Lung (tissue), 12 donors: ENCODE data around the gene MUS81. TPM values are rescaled to one million over a fixed set of nuclear protein-coding genes. Genes with fewer than 3 reads are reported as not detected.

ENCODE experiments used
- ATAC-seq: fragments of 200-7000 bp; cut with Tn5 transposase; one replicate; pipeline ENCODE4 v1.9.1; 2020; ENCODE audit warnings: moderate number of reproducible peaks; ENCODE audit not compliant: insufficient read depth, low FRiP score
- DNase-seq, 3 donors: peaks; one replicate each; pipeline ENCODE4 v3.0.0-alpha.2; 2013 to 2017
- H3K27ac ChIP-seq, 2 donors: one replicate each; pipeline ENCODE4 v1.5.1; 2013; ENCODE audit warnings: mild to moderate bottlenecking in 2 of 2, moderate library complexity in 2 of 2, control low read depth in 1 of 2, inconsistent platforms in 1 of 2, low read depth in 1 of 2, low read length in 1 of 2
- H3K27me3 ChIP-seq, 3 donors: one replicate each; pipeline ENCODE4 v1.5.1; 2013; ENCODE audit warnings: low read length in 2 of 3; ENCODE audit not compliant: control insufficient read depth in 3 of 3, insufficient read depth in 3 of 3
- H3K36me3 ChIP-seq, 4 donors: one replicate each; pipeline ENCODE4 v1.5.1; 2013; ENCODE audit warnings: low read length in 4 of 4, mild to moderate bottlenecking in 1 of 4, moderate library complexity in 1 of 4; ENCODE audit not compliant: control insufficient read depth in 4 of 4, insufficient read depth in 4 of 4
- H3K4me1 ChIP-seq, 5 donors: one replicate each; pipeline ENCODE4 v1.5.1; 2013; ENCODE audit warnings: low read length in 5 of 5, mild to moderate bottlenecking in 2 of 5, moderate library complexity in 1 of 5; ENCODE audit not compliant: control insufficient read depth in 5 of 5, insufficient read depth in 5 of 5
- H3K4me3 ChIP-seq: one replicate; pipeline ENCODE4 v1.5.1; 2013; ENCODE audit warnings: mild to moderate bottlenecking, control low read depth, moderate library complexity
- H3K9ac ChIP-seq, 2 donors: one replicate each; pipeline ENCODE4 v1.5.1; 2013; ENCODE audit warnings: low read length in 2 of 2, control low read depth in 1 of 2; ENCODE audit not compliant: insufficient read depth in 1 of 2
- H3K9me3 ChIP-seq, 4 donors: one replicate each; pipeline ENCODE4 v1.5.1; 2013; ENCODE audit warnings: low read length in 3 of 4, mild to moderate bottlenecking in 1 of 4, moderate library complexity in 1 of 4; ENCODE audit not compliant: control insufficient read depth in 4 of 4, insufficient read depth in 3 of 4
- WGBS, 2 donors: extraction: QIAGEN DNeasy Blood & Tissue Kit; methylation state at CpG; one replicate each; pipeline ENCODE4 v1.1.7; 2013; 5-methylcytosine and 5-hydroxymethylcytosine counted together
- polyA plus RNA-seq, 2 donors: library from polyadenylated mRNA; stranded (reverse); fragments of 200-250 nt; gene quantifications; one replicate each; pipeline ENCODE4 v1.2.1, GENCODE V29; 2013
- total RNA-seq, 2 donors: library from RNA; depleted of rRNA in 1 of 2; stranded (reverse); fragments of >200 nt in 1 of 2; gene quantifications; one replicate each; pipeline ENCODE4 v1.2.1, GENCODE V29; 2014 to 2021
- TF ChIP-seq, protein P1 (sequence below): IDR thresholded peaks from 2 replicates; pipeline ENCODE4 v1.5.1; 2012; ENCODE audit warnings: mild to moderate bottlenecking; ENCODE audit errors: control extremely low read depth, extremely low read depth
- donor health status: control.
- donor health status: control.
- donor health status: Bipolar disorder and iron deficiency.
- donor health status: healthy.
- donor health status: DM: yes; HTN: yes; CAD: no.

MUS81 gene
- total and polyA plus RNA-seq, 4 donors: 35.0 to 62.2 (median 53.8) TPM

DNA sequence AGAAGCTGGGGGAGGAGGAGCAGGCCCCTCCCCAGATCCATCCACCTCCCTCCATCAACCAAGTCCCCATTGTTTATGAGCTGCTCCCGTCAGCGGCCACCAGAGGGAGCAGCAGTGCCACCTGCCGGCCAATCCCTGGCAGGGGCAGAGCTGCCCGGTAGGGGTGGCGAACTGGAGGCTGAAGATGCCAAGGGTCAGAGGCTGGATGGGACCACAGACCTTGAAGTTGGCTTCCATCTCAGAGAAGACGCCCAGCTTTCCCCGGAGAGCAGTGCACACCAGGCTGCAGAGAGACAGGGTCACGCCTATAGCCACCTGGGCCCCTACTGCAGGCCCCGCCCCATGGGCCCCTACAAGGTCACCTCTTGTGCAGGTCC, 24.5 kb downstream of the MUS81 start:
- Histone ChIP-seq H3K4me3 (no peak overlapping the region), H3K27ac (peak overlapping the region in 1 of 2 donors; percentile 26), H3K36me3 (peaks cover 7 to 30% (median 24%) of the 10 kb centered on the region in 4 donors), H3K9me3 (no peaks in the 10 kb centered on the region), H3K4me1 (peaks cover 1 to 27% (median 9%) of the 10 kb centered on the region in 5 donors), H3K27me3 (no peaks in the 10 kb centered on the region), H3K9ac (no peak overlapping the region)
- ATAC-seq (no peak), DNase-seq (peak; percentile 62 to 75 (median 73))
- WGBS, 2 donors: 23 to 26% methylated on average over 9 of the region's 9 CpGs
- TF ChIP-seq, protein P1, sequence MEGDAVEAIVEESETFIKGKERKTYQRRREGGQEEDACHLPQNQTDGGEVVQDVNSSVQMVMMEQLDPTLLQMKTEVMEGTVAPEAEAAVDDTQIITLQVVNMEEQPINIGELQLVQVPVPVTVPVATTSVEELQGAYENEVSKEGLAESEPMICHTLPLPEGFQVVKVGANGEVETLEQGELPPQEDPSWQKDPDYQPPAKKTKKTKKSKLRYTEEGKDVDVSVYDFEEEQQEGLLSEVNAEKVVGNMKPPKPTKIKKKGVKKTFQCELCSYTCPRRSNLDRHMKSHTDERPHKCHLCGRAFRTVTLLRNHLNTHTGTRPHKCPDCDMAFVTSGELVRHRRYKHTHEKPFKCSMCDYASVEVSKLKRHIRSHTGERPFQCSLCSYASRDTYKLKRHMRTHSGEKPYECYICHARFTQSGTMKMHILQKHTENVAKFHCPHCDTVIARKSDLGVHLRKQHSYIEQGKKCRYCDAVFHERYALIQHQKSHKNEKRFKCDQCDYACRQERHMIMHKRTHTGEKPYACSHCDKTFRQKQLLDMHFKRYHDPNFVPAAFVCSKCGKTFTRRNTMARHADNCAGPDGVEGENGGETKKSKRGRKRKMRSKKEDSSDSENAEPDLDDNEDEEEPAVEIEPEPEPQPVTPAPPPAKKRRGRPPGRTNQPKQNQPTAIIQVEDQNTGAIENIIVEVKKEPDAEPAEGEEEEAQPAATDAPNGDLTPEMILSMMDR: peak; percentile 100

DNA sequence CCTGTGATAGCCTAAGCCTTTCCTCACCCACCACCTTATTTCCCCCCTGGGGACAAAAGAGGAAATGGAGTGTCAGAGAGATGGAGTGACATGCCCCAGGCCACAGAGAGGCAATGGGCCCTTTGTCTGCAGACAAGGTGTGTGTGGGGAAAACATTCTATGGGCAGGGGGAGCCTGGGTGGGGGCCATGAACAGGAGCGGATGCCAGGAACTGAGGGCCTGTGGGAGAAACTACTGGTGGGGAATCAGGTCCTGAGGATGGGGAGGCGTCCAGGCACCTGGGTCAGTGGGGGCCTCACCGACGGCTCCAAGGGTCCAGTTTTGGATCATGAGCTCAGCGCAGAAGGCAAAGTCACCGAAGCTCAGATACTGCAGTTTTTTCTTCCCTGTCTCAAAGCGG, 25.0 kb downstream of the MUS81 start:
- Histone ChIP-seq H3K27ac (no peak overlapping the region), H3K4me3 (no peak overlapping the region), H3K9me3 (no peaks in the 10 kb centered on the region), H3K36me3 (peaks cover 7 to 30% (median 24%) of the 10 kb centered on the region in 4 donors), H3K27me3 (no peaks in the 10 kb centered on the region), H3K9ac (no peak overlapping the region), H3K4me1 (peaks cover 5 to 30% (median 12%) of the 10 kb centered on the region in 5 donors)
- WGBS, 2 donors: 94 to 95% methylated on average over 7 of the region's 7 CpGs
- DNase-seq (no peak), ATAC-seq (no peak)
- TF ChIP-seq, protein P1: no peak

DNA sequence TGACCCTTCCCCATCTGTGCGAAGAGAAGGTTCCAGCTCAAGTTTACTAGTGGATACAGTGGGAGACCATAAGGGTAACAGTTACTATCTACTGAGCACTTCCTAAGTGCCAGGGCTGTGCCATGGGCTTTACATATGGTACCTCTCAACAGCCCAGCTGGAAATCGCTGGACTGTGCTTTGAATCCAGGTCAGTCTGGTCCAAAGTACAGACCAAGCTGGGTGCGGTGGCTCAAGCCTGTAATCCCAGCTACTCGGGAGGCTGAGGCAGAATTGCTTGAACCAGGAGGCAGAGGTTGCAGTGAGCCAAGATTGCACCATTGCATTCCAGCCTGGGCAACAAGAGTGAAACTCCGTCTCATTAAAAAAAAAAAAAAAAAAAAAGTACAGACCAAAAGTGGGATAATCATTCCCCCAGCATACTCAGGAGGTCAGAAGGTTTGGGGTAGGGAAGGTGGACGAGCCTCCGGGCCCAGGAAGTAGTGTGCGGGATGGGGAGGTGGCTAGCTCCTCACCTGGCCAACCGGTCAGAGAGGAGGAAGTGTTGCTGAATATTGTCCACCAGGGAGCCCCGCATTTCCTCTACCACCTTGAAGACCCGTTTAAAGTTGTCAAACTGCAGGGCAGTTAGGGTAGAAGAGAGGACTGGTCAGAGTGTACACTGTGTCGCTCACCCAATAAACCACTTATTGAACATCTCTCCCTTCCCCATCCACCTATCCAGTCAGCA, 25.7 kb downstream of the MUS81 start:
- Histone ChIP-seq H3K27me3 (no peaks in the 10 kb centered on the region), H3K4me3 (no peak overlapping the region), H3K9me3 (no peaks in the 10 kb centered on the region), H3K27ac (no peak overlapping the region), H3K36me3 (peaks cover 7 to 30% (median 24%) of the 10 kb centered on the region in 4 donors), H3K4me1 (peaks cover 5 to 33% (median 12%) of the 10 kb centered on the region in 5 donors), H3K9ac (no peak overlapping the region)
- 87 to 88% methylated on average over 12 of the region's 12 CpGs for WGBS, 2 donors
- TF ChIP-seq, protein P1: no peak
- DNase-seq: no peak
- ATAC-seq: no peak
